Measurements from ENCODE around the gene ADCYAP1R1.

ADCYAP1R1 gene

DNA sequence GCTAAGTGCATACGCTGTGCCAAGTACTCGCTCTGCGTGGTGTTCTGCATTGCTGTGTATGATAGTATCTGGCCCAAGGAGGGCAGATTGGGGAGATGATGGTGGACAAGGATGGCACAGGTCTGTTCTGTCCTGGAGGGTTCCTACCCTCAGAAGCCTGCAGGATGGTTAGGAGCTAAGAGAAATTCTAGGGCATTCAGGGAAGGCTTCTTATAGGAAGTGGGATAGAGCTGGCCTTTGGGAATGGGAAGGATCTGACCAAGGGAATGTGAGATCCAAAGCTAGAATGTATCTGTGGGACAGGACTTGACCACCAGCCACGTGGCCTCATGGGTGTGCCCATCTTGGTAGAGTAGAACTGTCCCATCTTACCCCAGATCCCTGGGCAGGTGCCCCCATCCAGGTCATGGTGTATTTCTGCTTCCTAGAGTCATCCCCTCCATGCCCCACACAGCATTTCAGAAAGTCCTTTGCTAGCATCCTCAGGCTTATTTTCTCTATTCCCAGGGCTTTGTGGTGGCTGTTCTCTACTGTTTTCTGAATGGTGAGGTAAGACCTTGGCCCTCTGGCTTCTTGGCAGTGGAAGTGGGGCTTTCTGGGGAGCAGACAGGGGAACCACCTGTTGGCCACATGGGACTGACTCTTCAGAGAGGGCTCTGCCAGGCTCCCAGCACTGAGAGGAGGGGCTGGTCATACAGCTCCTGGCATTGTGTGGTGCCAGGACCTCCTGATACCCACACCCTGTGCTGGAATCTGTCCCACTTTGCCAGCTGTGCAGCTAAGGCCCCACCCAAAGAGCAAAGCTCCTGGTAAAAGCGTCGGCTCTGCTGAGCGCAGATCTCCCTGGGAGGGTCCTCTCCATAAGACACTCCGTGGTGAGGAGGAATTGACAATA, 52.5 kb downstream of the ADCYAP1R1 start:
- TF ChIP-seq YY1 (IDR thresholded peaks at IDR 0.05; ENCODE audit: low read depth), result no peak
- TF ChIP-seq CEBPB (IDR thresholded peaks at IDR 0.05), result no peak
- TF ChIP-seq ZBTB7A (IDR thresholded peaks at IDR 0.05; ENCODE audit: low read depth), result no peak
- TF ChIP-seq TAF1 (IDR thresholded peaks at IDR 0.05; ENCODE audit: low read depth), result no peak
- TF ChIP-seq REST (IDR thresholded peaks at IDR 0.05; ENCODE audit: low read depth), result no peak
- TF ChIP-seq, protein P1, sequence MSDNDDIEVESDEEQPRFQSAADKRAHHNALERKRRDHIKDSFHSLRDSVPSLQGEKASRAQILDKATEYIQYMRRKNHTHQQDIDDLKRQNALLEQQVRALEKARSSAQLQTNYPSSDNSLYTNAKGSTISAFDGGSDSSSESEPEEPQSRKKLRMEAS (IDR thresholded peaks at IDR 0.05), result no peak
- TF ChIP-seq TCF12 (IDR thresholded peaks at IDR 0.05; ENCODE audit: low read depth), result no peak
- no peak for TF ChIP-seq EP300 (IDR thresholded peaks at IDR 0.05; ENCODE audit: borderline replicate concordance)
- no peak for TF ChIP-seq RAD21 (IDR thresholded peaks at IDR 0.05; ENCODE audit: low read depth)
- TF ChIP-seq CREB1 (IDR thresholded peaks at IDR 0.05; ENCODE audit: low read depth), result no peak
- TF ChIP-seq FOXM1 (IDR thresholded peaks at IDR 0.05; ENCODE audit: borderline replicate concordance, low read depth), result no peak
- TF ChIP-seq TEAD4 (IDR thresholded peaks at IDR 0.05), result no peak
- TF ChIP-seq NFIC (IDR thresholded peaks at IDR 0.05), result no peak
- no peak for TF ChIP-seq EGR1 (IDR thresholded peaks at IDR 0.05)

- TF ChIP-seq YY1 (IDR thresholded peaks at IDR 0.05; ENCODE audit: low read depth), result no peak
- TF ChIP-seq, protein P1 (IDR thresholded peaks at IDR 0.05), result no peak
- TF ChIP-seq FOXM1 (IDR thresholded peaks at IDR 0.05; ENCODE audit: borderline replicate concordance, low read depth), result no peak
- TF ChIP-seq REST (IDR thresholded peaks at IDR 0.05; ENCODE audit: low read depth), result no peak
- no peak for TF ChIP-seq USF1 (IDR thresholded peaks at IDR 0.05)
- TF ChIP-seq CEBPB (IDR thresholded peaks at IDR 0.05), result no peak
- no peak for TF ChIP-seq EP300 (IDR thresholded peaks at IDR 0.05; ENCODE audit: borderline replicate concordance)
These were observed 53.3 kb downstream of the ADCYAP1R1 start for GRCh38 chr7:31105256-31105950.

DNA sequence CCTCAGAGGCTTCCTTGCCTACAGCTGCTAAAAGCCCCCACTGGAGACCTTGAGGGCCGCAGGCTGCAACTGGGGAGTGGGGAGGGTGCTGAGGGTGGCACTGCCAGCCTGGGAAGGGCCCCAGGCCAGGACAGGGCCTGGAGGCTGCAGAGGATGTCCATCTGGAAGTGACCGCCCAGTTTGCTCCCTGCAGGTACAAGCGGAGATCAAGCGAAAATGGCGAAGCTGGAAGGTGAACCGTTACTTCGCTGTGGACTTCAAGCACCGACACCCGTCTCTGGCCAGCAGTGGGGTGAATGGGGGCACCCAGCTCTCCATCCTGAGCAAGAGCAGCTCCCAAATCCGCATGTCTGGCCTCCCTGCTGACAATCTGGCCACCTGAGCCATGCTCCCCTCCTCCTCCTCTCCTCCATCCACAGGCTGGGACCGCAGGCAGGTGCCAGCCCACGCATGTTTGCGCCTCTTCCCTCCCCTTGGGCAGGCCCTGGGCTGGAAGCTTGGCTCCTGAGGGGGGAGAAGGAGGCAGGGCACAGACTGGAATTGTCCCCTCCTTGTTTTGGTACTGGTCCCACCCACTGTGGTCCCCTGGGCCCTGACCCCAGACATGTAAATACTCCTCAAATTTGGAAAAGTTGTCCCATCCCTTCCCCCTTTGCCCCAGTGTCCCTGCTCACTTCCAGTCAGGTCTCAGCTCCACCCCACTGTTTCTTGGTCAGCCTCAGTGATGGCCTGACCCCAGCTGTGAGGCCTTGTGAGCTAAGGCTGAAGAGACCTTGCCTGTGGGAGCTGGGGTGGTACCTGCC, 54.4 kb downstream of the ADCYAP1R1 start:
- TF ChIP-seq FOXM1 (IDR thresholded peaks at IDR 0.05; ENCODE audit: borderline replicate concordance, low read depth) (no peak), TEAD4 (IDR thresholded peaks at IDR 0.05) (no peak), TAF1 (IDR thresholded peaks at IDR 0.05; ENCODE audit: low read depth) (no peak), EP300 (IDR thresholded peaks at IDR 0.05; ENCODE audit: borderline replicate concordance) (no peak), CEBPB (IDR thresholded peaks at IDR 0.05) (no peak), NFIC (IDR thresholded peaks at IDR 0.05) (no peak), USF1 (IDR thresholded peaks at IDR 0.05) (no peak), YY1 (IDR thresholded peaks at IDR 0.05; ENCODE audit: low read depth) (no peak), RAD21 (IDR thresholded peaks at IDR 0.05; ENCODE audit: low read depth) (no peak), EGR1 (IDR thresholded peaks at IDR 0.05) (no peak), ZBTB7A (IDR thresholded peaks at IDR 0.05; ENCODE audit: low read depth) (no peak)

GRCh38 chr7:31107106-31108090, 55.3 kb downstream of the ADCYAP1R1 start:
- TF ChIP-seq, protein P1 (IDR thresholded peaks at IDR 0.05), result no peak
- no peak for TF ChIP-seq EGR1 (IDR thresholded peaks at IDR 0.05)
- no peak for TF ChIP-seq USF1 (IDR thresholded peaks at IDR 0.05)
- TF ChIP-seq RAD21 (IDR thresholded peaks at IDR 0.05; ENCODE audit: low read depth), result no peak
- TF ChIP-seq REST (IDR thresholded peaks at IDR 0.05; ENCODE audit: low read depth), result no peak
- TF ChIP-seq EP300 (IDR thresholded peaks at IDR 0.05; ENCODE audit: borderline replicate concordance), result no peak
- no peak for TF ChIP-seq CEBPB (IDR thresholded peaks at IDR 0.05)
- TF ChIP-seq TAF1 (IDR thresholded peaks at IDR 0.05; ENCODE audit: low read depth), result no peak
